ENCODE measurements around the gene MT1A. TPM values are rescaled to one million over a fixed set of nuclear protein-coding genes. Genes with fewer than 3 reads are reported as not detected.

MT1A gene
- total RNA-seq, 2 experiments from 2014 or later, result not detected

DNA sequence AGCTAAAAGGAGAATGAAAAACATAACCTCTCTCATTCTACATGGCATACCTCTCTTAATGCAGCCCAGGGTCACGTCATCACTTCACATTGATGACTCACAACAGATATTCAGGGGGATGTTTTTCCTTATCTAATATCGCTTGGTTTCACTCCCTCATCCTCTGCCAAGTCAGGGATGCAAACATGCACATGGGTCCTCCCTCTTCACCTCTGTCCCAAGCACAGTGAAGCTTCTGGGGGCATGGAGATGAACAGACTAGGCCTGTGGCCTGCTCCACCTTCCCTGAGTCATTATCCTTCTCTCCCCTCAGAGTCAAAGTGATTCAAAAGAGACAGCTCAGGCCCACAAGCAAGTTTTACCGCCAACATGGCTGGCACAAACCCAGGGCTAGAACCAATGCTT, 32.4 kb upstream of the MT1A start:
- H3K27me3 Mint-ChIP-seq, result peaks cover 7% of the 10 kb centered on the region
- H3K9me3 Mint-ChIP-seq, result no peaks in the 10 kb centered on the region
- H3K36me3 Mint-ChIP-seq (ENCODE audit: low read depth), result peaks cover 3% of the 10 kb centered on the region
- H3K4me3 Mint-ChIP-seq, result no peak overlapping the region
- CTCF ChIA-PET, result interaction anchor here (1.2 to 3.1 kb wide), 5 partner anchors 14 to 110 kb away, joined by 3 to 12 read pairs (median 4); no protein-coding TSS in a partner anchor
- POLR2A ChIA-PET, result no interaction called here
- peaks cover 39% of the 10 kb centered on the region for H3K4me1 Mint-ChIP-seq
- no peak for DNase-seq
- H3K27ac Mint-ChIP-seq, result no peak overlapping the region

GRCh38 chr16:56606476-56607108, 31.9 kb upstream of the MT1A start:
- CTCF ChIA-PET, result interaction anchor here (1.2 to 2.1 kb wide), 4 partner anchors 15 to 43 kb away, joined by 3 to 7 read pairs (median 4); no protein-coding TSS in a partner anchor
- H3K4me1 Mint-ChIP-seq, result peaks cover 44% of the 10 kb centered on the region
- H3K9me3 Mint-ChIP-seq, result no peaks in the 10 kb centered on the region
- POLR2A ChIA-PET, result no interaction called here
- no peak for DNase-seq
- peak overlapping the region; percentile 91 for H3K27ac Mint-ChIP-seq
- H3K4me3 Mint-ChIP-seq, result no peak overlapping the region
- H3K27me3 Mint-ChIP-seq, result peaks cover 6% of the 10 kb centered on the region
- peaks cover 3% of the 10 kb centered on the region for H3K36me3 Mint-ChIP-seq (ENCODE audit: low read depth)

GRCh38 chr16:56607109-56607618, 31.3 kb upstream of the MT1A start:
- peak; percentile 38 for DNase-seq
- Mint-ChIP-seq H3K36me3 (ENCODE audit: low read depth) (peaks cover 3% of the 10 kb centered on the region), H3K27ac (peak overlapping the region; percentile 91), H3K4me1 (peaks cover 47% of the 10 kb centered on the region), H3K4me3 (peak overlapping the region; percentile 12), H3K27me3 (peaks cover 1% of the 10 kb centered on the region), H3K9me3 (no peaks in the 10 kb centered on the region)
- ChIA-PET CTCF (interaction anchor here (1.2 to 2.1 kb wide), 5 partner anchors 15 to 44 kb away, joined by 3 to 7 read pairs (median 4); no protein-coding TSS in a partner anchor), POLR2A (no interaction called here)

DNA sequence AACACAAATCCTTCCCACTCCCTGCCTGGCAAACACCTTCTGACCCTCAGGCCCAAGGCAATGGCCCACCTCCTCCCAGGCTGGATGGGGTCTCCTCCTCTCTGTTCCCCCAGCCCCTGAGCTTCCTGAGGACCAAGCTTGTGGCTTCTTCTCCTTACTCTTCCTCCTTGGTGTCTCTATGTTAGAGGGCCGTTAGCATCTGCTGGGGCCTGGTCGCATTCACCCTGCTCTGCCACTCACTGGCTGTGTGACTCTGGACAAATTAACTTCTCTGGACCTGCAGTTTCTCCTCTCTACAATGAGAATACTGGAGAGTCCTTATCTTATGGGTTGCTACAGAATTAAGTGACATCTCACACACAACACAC, 30.8 kb upstream of the MT1A start:
- peak overlapping the region; percentile 92 for H3K4me3 Mint-ChIP-seq
- H3K36me3 Mint-ChIP-seq (ENCODE audit: low read depth), result peaks cover 3% of the 10 kb centered on the region
- no peaks in the 10 kb centered on the region for H3K9me3 Mint-ChIP-seq
- peaks cover 49% of the 10 kb centered on the region for H3K4me1 Mint-ChIP-seq
- H3K27me3 Mint-ChIP-seq, result no peaks in the 10 kb centered on the region
- POLR2A ChIA-PET, result no interaction called here
- CTCF ChIA-PET, result interaction anchor here (1.2 to 1.7 kb wide), 3 partner anchors 16 to 37 kb away, joined by 3 to 6 read pairs (median 4); no protein-coding TSS in a partner anchor
- no peak for DNase-seq
- H3K27ac Mint-ChIP-seq, result peak overlapping the region; percentile 91

DNA sequence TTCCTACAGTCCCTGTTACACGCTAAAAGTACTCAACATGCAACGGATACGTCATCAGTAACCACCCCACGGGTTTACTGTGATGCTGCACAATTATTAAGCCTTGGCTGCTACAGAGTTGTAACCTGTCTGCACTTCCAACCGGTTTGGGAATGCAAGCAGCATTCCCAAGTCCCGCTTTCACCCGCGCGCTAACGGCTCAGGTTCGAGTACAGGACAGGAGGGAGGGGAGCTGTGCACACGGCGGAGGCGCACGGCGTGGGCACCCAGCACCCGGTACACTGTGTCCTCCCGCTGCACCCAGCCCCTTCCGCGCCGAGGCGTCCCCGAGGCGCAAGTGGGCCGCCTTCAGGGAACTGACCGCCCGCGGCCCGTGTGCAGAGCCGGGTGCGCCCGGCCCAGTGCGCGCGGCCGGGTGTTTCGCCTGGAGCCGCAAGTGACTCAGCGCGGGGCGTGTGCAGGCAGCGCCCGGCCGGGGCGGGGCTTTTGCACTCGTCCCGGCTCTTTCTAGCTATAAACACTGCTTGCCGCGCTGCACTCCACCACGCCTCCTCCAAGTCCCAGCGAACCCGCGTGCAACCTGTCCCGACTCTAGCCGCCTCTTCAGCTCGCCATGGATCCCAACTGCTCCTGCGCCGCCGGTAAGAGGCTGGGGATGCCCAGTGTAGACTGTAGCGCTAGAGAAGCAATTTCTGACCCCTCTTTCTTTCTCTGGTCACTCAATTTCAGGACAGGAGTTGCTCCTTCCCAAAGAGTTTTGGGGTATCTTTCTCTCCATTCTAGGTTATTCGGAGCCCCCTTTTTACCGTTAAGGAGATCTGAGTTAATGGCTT, 30.2 kb upstream of the MT1A start, which contains the start of gene MT2A:
MT2A (plus strand) TSS at position 542 of the 833 bp plus-strand sequence; CDS start at position 614, 72 bp downstream.
- Mint-ChIP-seq H3K9me3 (no peaks in the 10 kb centered on the region), H3K36me3 (ENCODE audit: low read depth) (peaks cover 3% of the 10 kb centered on the region), H3K27ac (peak within 1 kb of the TSS; percentile 96), H3K4me3 (peak within 1 kb of the TSS; percentile 92), H3K27me3 (no peaks in the 10 kb centered on the region), H3K4me1 (peaks cover 49% of the 10 kb centered on the region)
- ChIA-PET CTCF (interaction anchor here (0.7 to 1.7 kb wide), 6 partner anchors 10 to 93 kb away, joined by 3 to 6 read pairs (median 3); no protein-coding TSS in a partner anchor), POLR2A (interaction anchor here (1.0 kb wide), 1 partner anchor 18 kb away, joined by 3 read pairs; the partner anchor contains the start of gene MT1E)
- peak; percentile 93 for DNase-seq

DNA sequence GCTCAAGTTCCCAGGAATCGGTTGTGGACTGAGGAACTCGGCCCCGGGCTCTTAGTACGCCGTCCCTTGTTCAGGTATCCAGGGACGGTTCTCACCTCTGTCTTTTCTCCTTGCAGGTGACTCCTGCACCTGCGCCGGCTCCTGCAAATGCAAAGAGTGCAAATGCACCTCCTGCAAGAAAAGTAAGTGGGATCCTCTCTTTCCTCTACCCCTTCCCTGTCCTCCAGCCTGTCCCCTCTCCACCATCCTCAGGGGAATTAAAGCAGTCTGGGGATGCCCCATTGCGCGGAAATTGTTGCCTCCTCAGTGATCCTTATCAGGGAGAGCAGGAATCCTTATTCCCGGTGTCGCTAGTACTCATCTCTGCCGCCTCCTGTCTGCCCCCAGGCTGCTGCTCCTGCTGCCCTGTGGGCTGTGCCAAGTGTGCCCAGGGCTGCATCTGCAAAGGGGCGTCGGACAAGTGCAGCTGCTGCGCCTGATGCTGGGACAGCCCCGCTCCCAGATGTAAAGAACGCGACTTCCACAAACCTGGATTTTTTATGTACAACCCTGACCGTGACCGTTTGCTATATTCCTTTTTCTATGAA, 29.5 kb upstream of the MT1A start:
- peak overlapping the region; percentile 96 for H3K27ac Mint-ChIP-seq
- H3K4me3 Mint-ChIP-seq, result peak overlapping the region; percentile 92
- ChIA-PET POLR2A (interaction anchor here (1.0 kb wide), 1 partner anchor 17 kb away, joined by 3 read pairs; the partner anchor contains the start of gene MT1E), CTCF (interaction anchor here (1.0 to 1.7 kb wide), 6 partner anchors 9 to 92 kb away, joined by 3 to 6 read pairs (median 5); no protein-coding TSS in a partner anchor)
- H3K9me3 Mint-ChIP-seq, result no peaks in the 10 kb centered on the region
- DNase-seq, result no peak
- peaks cover 50% of the 10 kb centered on the region for H3K4me1 Mint-ChIP-seq
- H3K36me3 Mint-ChIP-seq (ENCODE audit: low read depth), result peaks cover 3% of the 10 kb centered on the region
- H3K27me3 Mint-ChIP-seq, result no peaks in the 10 kb centered on the region

- Mint-ChIP-seq H3K4me1 (peaks cover 55% of the 10 kb centered on the region), H3K4me3 (peak overlapping the region; percentile 92), H3K36me3 (ENCODE audit: low read depth) (peaks cover 3% of the 10 kb centered on the region), H3K27me3 (no peaks in the 10 kb centered on the region), H3K27ac (peak overlapping the region; percentile 96), H3K9me3 (no peaks in the 10 kb centered on the region)
- peak; percentile 90 for DNase-seq
- ChIA-PET CTCF (interaction anchor here (1.4 to 1.6 kb wide), 2 partner anchors 9 to 92 kb away, joined by 5 to 6 read pairs; no protein-coding TSS in a partner anchor), POLR2A (interaction anchor here (1.0 kb wide), 1 partner anchor 16 kb away, joined by 3 read pairs; the partner anchor contains the start of gene MT1E)
These were observed 29.0 kb upstream of the MT1A start for GRCh38 chr16:56609463-56609921.

DNA sequence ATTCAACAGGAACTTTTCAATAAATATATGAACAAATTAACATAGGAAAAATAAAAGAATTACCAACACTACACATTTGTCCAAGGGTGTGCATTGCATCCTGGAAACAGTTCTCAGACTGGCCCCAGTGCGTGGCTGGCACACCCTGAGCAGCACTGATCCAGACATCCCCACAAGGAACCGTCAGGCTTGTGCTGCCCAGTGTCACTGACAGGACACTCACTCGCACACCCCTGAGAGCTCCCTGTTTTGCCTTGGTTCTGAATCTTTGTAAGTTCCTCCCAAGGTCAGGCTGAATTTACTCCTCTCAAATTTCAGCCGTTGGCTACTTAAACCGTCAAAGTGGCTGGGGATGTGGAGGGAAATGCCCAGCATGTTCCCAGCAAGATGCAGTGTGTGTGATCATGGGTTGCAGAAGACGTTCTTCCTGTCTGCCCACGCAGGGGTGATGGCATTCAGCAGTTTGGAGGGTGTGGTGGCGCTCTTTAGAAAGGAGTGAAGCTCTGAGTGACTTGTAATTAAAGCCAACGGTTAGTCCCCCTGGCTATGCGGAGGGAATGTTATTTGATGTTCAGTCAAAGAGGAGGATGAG, 28.4 kb upstream of the MT1A start:
- Mint-ChIP-seq H3K27ac (peak overlapping the region; percentile 96), H3K4me3 (peak overlapping the region; percentile 92), H3K9me3 (no peaks in the 10 kb centered on the region), H3K4me1 (peaks cover 61% of the 10 kb centered on the region), H3K27me3 (no peaks in the 10 kb centered on the region), H3K36me3 (ENCODE audit: low read depth) (peaks cover 3% of the 10 kb centered on the region)
- ChIA-PET POLR2A (interaction anchor here (1.0 kb wide), 1 partner anchor 16 kb away, joined by 3 read pairs; the partner anchor contains the start of gene MT1E), CTCF (interaction anchor here (1.1 to 1.6 kb wide), 3 partner anchors 10 to 91 kb away, joined by 3 to 6 read pairs (median 5); no protein-coding TSS in a partner anchor)
- peak; percentile 62 for DNase-seq

DNA sequence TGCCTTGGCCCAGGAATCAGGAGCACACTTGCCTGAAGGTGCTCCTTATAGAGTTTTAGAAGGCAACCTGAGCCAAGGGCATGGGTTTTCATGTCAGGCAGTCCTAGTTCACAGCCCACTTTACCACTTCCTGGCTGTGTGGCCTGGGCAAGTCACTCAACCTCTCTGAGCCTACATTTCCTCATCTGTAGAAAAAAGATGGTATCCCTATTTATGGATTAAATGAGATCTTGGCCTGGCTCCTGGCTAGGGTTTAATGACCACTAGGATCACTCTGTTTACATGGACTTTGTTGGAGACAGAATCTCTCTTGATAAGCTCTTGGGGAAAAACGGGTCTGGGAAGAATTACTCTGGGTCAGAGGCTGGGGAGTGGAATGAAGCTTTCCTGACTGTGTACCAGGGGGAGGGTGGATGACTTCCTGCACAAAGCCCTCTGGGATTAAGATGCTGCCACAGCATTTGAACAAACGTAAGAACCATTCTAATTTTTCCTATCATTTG, 27.8 kb upstream of the MT1A start:
- Mint-ChIP-seq H3K36me3 (ENCODE audit: low read depth) (peaks cover 3% of the 10 kb centered on the region), H3K4me1 (peaks cover 64% of the 10 kb centered on the region), H3K4me3 (peak overlapping the region; percentile 92), H3K27me3 (no peaks in the 10 kb centered on the region), H3K27ac (peak overlapping the region; percentile 96), H3K9me3 (peaks cover 2% of the 10 kb centered on the region)
- DNase-seq, result peak; percentile 65
- CTCF ChIA-PET, result interaction anchor here (1.1 to 2.6 kb wide), 4 partner anchors 10 to 91 kb away, joined by 3 to 11 read pairs (median 6); partner anchors contain the start of gene MT1E
- POLR2A ChIA-PET, result interaction anchor here (1.0 kb wide), 1 partner anchor 15 kb away, joined by 3 read pairs; the partner anchor contains the start of gene MT1E

DNA sequence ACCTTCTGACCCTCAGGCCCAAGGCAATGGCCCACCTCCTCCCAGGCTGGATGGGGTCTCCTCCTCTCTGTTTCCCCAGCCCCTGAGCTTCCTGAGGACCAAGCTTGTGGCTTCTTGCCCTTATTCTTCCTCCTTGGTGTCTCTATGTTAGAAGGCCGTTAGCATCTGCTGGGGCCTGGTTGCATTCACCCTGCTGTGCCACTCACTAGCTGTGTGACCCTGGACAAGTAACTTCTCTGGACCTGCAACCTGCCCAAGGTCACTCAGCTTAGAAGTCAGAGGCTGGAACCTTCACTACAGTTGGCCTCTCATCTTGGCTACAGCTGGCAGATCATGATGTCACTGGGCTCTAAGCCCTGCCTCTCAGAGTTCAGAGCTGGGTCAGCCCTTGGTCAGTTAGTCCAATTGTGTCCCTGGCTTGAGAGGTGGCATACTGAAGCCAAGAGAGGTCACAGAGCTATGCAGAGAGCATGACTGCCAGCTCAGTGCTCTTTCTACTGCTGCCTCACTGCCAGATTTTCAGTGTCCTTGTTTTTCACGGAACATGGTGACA, 27.1 kb upstream of the MT1A start:
- H3K4me3 Mint-ChIP-seq, result no peak overlapping the region
- peaks cover 2% of the 10 kb centered on the region for H3K9me3 Mint-ChIP-seq
- H3K36me3 Mint-ChIP-seq (ENCODE audit: low read depth), result peaks cover 3% of the 10 kb centered on the region
- CTCF ChIA-PET, result interaction anchor here (1.1 to 2.6 kb wide), 3 partner anchors 14 to 64 kb away, joined by 3 to 11 read pairs (median 3); partner anchors contain the start of gene MT1E
- H3K27ac Mint-ChIP-seq, result peak overlapping the region; percentile 96
- POLR2A ChIA-PET, result no interaction called here
- DNase-seq, result no peak
- H3K4me1 Mint-ChIP-seq, result peaks cover 64% of the 10 kb centered on the region
- H3K27me3 Mint-ChIP-seq, result no peaks in the 10 kb centered on the region

DNA sequence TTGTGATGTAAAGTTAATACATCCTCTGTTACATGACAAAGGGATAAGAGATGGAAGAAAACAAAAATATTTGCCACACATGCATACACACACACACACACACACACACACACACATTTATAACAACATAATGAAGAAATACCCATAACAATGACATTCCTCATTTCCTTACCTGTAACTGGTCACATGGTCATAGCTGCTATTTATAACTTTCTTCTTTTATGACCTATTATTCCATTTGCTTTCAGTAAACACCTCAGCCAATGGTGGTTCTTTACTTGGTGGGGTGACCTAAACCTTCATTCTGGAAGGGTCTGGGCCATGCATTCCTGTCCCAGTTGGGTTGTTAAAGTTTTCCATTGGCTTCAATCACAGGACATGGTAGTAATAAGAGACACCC, 24.8 kb upstream of the MT1A start:
- H3K36me3 Mint-ChIP-seq (ENCODE audit: low read depth), result peaks cover 3% of the 10 kb centered on the region
- H3K9me3 Mint-ChIP-seq, result peaks cover 2% of the 10 kb centered on the region
- no peak overlapping the region for H3K27ac Mint-ChIP-seq
- POLR2A ChIA-PET, result no interaction called here
- DNase-seq, result no peak
- CTCF ChIA-PET, result interaction anchor here (0.8 to 1.1 kb wide), 2 partner anchors 9 to 29 kb away, joined by 3 to 4 read pairs; no protein-coding TSS in a partner anchor
- H3K27me3 Mint-ChIP-seq, result peaks cover 9% of the 10 kb centered on the region
- H3K4me3 Mint-ChIP-seq, result no peak overlapping the region
- peaks cover 65% of the 10 kb centered on the region for H3K4me1 Mint-ChIP-seq
